DOHH2 (cell line): ENCODE measurements around the gene FXYD6.

Experiments used
- H3F3A ChIP-seq: fragments of 200-600 bp; sonication (generic), shearing (Covaris generic); 2 replicates; pipeline ENCODE4 v1.6.0; 2016; ENCODE audit warnings: antibody characterized with exemption, mild to moderate bottlenecking; ENCODE audit not compliant: control insufficient read depth, insufficient read depth
- H3K27ac ChIP-seq: fragments of 200-600 bp; sonication (generic); 2 replicates; pipeline ENCODE4 v1.5.1; 2014; ENCODE audit warnings: low read depth, mild to moderate bottlenecking, low read length, moderate library complexity
- H3K27me3 ChIP-seq: fragments of 200-600 bp; sonication (generic); 2 replicates; pipeline ENCODE4 v1.6.1; 2014; ENCODE audit warnings: mild to moderate bottlenecking, low read length, mixed read lengths; ENCODE audit not compliant: control insufficient read depth
- H3K36me3 ChIP-seq: fragments of 200-600 bp; sonication (generic); 2 replicates; pipeline ENCODE4 v1.6.1; 2014; ENCODE audit warnings: mild to moderate bottlenecking, low read length, moderate library complexity, mixed read lengths; ENCODE audit not compliant: control insufficient read depth
- H3K4me1 ChIP-seq: fragments of 200-600 bp; sonication (generic); 2 replicates; pipeline ENCODE4 v1.6.1; 2014; ENCODE audit warnings: mild to moderate bottlenecking, low read length, mixed read lengths; ENCODE audit not compliant: control insufficient read depth
- H3K4me2 ChIP-seq: fragments of 200-600 bp; sonication (generic); 2 replicates; pipeline ENCODE4 v1.6.0; 2014; ENCODE audit warnings: mild to moderate bottlenecking, low read length, moderate library complexity
- H3K4me3 ChIP-seq: fragments of 200-600 bp; sonication (generic); 2 replicates; pipeline ENCODE4 v1.5.1; 2014; ENCODE audit warnings: mild to moderate bottlenecking, low read length, mixed read lengths
- H3K79me2 ChIP-seq: fragments of 200-600 bp; sonication (generic); 2 replicates; pipeline ENCODE4 v1.6.1; 2014; ENCODE audit warnings: mild to moderate bottlenecking, low read length, mixed read lengths; ENCODE audit not compliant: control insufficient read depth
- H3K9me2 ChIP-seq: fragments of 200-600 bp; sonication (generic); replicated peaks from 2 replicates; pipeline ENCODE4 v1.6.1; 2014; ENCODE audit warnings: mild to moderate bottlenecking, low read length, mixed read lengths; ENCODE audit not compliant: control insufficient read depth
- H3K9me3 ChIP-seq: fragments of 200-600 bp; sonication (generic); 2 replicates; pipeline ENCODE4 v1.6.1; 2014; ENCODE audit warnings: antibody characterized with exemption, low read length, mixed read lengths; ENCODE audit not compliant: control insufficient read depth, insufficient read depth
- H4K20me1 ChIP-seq: fragments of 200-600 bp; sonication (generic); 2 replicates; pipeline ENCODE4 v1.6.0; 2014; ENCODE audit warnings: low read depth, mild to moderate bottlenecking, antibody characterized with exemption, low read length, moderate library complexity; ENCODE audit not compliant: control insufficient read depth, insufficient read depth
- CTCF ChIP-seq: fragments of 200-600 bp; sonication (generic); IDR thresholded peaks from one replicate; pipeline ENCODE4 v1.5.1; 2014; ENCODE audit warnings: antibody characterized with exemption, mild to moderate bottlenecking, low read depth, low read length; ENCODE audit not compliant: poor library complexity, severe bottlenecking
- EZH2phosphoT487 ChIP-seq: fragments of 200-600 bp; sonication (generic); IDR thresholded peaks from 2 replicates; pipeline ENCODE4 v1.6.1; 2017; ENCODE audit warnings: borderline replicate concordance, mild to moderate bottlenecking, antibody characterized with exemption, low read length, moderate library complexity, mixed read lengths

Gene FXYD6

GRCh38 chr11:117830072-117830471 is 46.4 kb downstream of the FXYD6 start:
- H3K4me2 ChIP-seq = no peak overlapping the region
- H4K20me1 ChIP-seq = no peaks in the 10 kb centered on the region
- no peaks in the 10 kb centered on the region for H3K36me3 ChIP-seq
- H3K27ac ChIP-seq = no peak overlapping the region
- no peak overlapping the region for H3K4me3 ChIP-seq
- no peaks in the 10 kb centered on the region for H3K79me2 ChIP-seq
- H3K4me1 ChIP-seq = no peaks in the 10 kb centered on the region
- H3K9me3 ChIP-seq = no peaks in the 10 kb centered on the region
- peaks cover 57% of the 10 kb centered on the region for H3K27me3 ChIP-seq
- H3F3A ChIP-seq = no peaks in the 10 kb centered on the region
- no peaks in the 10 kb centered on the region for H3K9me2 ChIP-seq
- TF ChIP-seq EZH2phosphoT487 (no peak), CTCF (no peak)

- Histone ChIP-seq H3K27ac (no peak overlapping the region), H3F3A (no peaks in the 10 kb centered on the region), H3K79me2 (no peaks in the 10 kb centered on the region), H3K36me3 (no peaks in the 10 kb centered on the region), H3K27me3 (peaks cover 57% of the 10 kb centered on the region), H3K4me2 (no peak overlapping the region), H4K20me1 (no peaks in the 10 kb centered on the region), H3K4me1 (no peaks in the 10 kb centered on the region), H3K4me3 (no peak overlapping the region), H3K9me3 (no peaks in the 10 kb centered on the region), H3K9me2 (no peaks in the 10 kb centered on the region)
- TF ChIP-seq CTCF (no peak), EZH2phosphoT487 (no peak)
These were observed 47.1 kb downstream of the FXYD6 start for GRCh38 chr11:117829369-117829725.

- Histone ChIP-seq H3K4me3 (no peak overlapping the region), H4K20me1 (no peaks in the 10 kb centered on the region), H3K9me3 (no peaks in the 10 kb centered on the region), H3K27me3 (peaks cover 57% of the 10 kb centered on the region), H3K27ac (no peak overlapping the region), H3F3A (no peaks in the 10 kb centered on the region), H3K4me2 (no peak overlapping the region), H3K36me3 (no peaks in the 10 kb centered on the region), H3K4me1 (no peaks in the 10 kb centered on the region), H3K79me2 (no peaks in the 10 kb centered on the region), H3K9me2 (no peaks in the 10 kb centered on the region)
- TF ChIP-seq CTCF = no peak
These were observed 47.7 kb downstream of the FXYD6 start for GRCh38 chr11:117828611-117829368.
